OCI-LY3 (cell line): ENCODE results near the gene KIFC1.

Experiments
- H2AFZ ChIP-seq: fragments of 200-600, 300-600 bp; shearing (Covaris generic); 2 replicates; pipeline ENCODE4 v1.6.0; 2014; ENCODE audit warnings: antibody characterized with exemption, low read depth, low read length
- H3K27ac ChIP-seq: fragments of 200-600, 300-600 bp; sonication (generic); 2 replicates; pipeline ENCODE4 v1.5.1; 2014; ENCODE audit warnings: mild to moderate bottlenecking, low read length, moderate library complexity, mixed read lengths
- H3K27me3 ChIP-seq: fragments of 200-600, 300-600 bp; sonication (generic); 2 replicates; pipeline ENCODE4 v1.6.1; 2014; ENCODE audit warnings: low read depth, low read length, mixed read lengths
- H3K36me3 ChIP-seq: fragments of 200-600, 300-600 bp; sonication (generic); replicated peaks from 2 replicates; pipeline ENCODE3; 2014; ENCODE audit warnings: low read depth, low read length, mixed read lengths
- H3K4me1 ChIP-seq: fragments of 300-600, 200-600 bp; sonication (generic); 2 replicates; pipeline ENCODE4 v1.6.1; 2014; ENCODE audit warnings: low read length, mixed read lengths
- H3K4me2 ChIP-seq: fragments of 200-600, 300-600 bp; sonication (generic); 2 replicates; pipeline ENCODE4 v1.6.1; 2014; ENCODE audit warnings: low read length, mixed read lengths
- H3K4me3 ChIP-seq: fragments of 300-600, 200-600 bp; sonication (generic); 2 replicates; pipeline ENCODE4 v1.5.1; 2014; ENCODE audit warnings: antibody characterized with exemption, mild to moderate bottlenecking, low read length, moderate library complexity
- H3K79me2 ChIP-seq: fragments of 300-600, 200-600 bp; shearing (Covaris generic); 2 replicates; pipeline ENCODE4 v1.6.1; 2014; ENCODE audit warnings: mild to moderate bottlenecking, low read length, mixed read lengths
- H3K9ac ChIP-seq: fragments of 300-600, 200-600 bp; shearing (Covaris generic); 2 replicates; pipeline ENCODE4 v1.6.0; 2014; ENCODE audit warnings: mild to moderate bottlenecking, low read length, moderate library complexity
- H3K9me3 ChIP-seq: fragments of 200-600, 300-600 bp; shearing (Covaris generic); 2 replicates; pipeline ENCODE4 v1.6.1; 2014; ENCODE audit warnings: low read length, mixed read lengths; ENCODE audit not compliant: insufficient read depth
- H4K20me1 ChIP-seq: fragments of 200-600, 300-600 bp; sonication (generic); 2 replicates; pipeline ENCODE4 v1.6.1; 2016; ENCODE audit warnings: low read length, mixed read lengths; ENCODE audit not compliant: insufficient read depth
- EZH2phosphoT487 ChIP-seq: fragments of 200-600 bp; shearing (Covaris generic); IDR thresholded peaks from 2 replicates; pipeline ENCODE4 v1.6.1; 2018; ENCODE audit warnings: antibody characterized with exemption, mixed run types, low read depth
- TF ChIP-seq, protein P1 (sequence below): fragments of 200-600, 300-600 bp; sonication (generic); IDR thresholded peaks from 2 replicates; pipeline ENCODE4 v1.5.1; 2014; ENCODE audit warnings: antibody characterized with exemption, low read length, low read depth

The KIFC1 gene

DNA sequence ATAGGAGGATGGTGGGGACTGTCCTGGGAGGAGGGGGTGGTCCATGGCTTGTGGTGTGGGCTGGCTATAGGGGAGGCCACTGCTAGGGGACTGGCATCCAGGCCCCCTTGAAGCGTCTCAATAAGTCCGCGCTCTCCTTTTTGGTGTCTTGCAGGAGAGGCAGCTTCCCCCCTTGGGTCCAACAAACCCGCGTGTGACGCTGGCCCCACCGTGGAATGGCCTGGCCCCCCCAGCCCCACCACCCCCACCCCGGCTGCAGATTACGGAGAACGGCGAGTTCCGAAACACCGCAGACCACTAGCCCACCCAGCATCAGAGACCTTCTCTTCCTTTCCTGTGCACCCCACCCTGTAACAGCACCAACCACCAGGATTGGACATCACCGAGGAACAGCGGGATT is 60.0 kb downstream of the KIFC1 start:
- Histone ChIP-seq H3K9ac (no peak overlapping the region), H3K36me3 (no peaks in the 10 kb centered on the region)
- TF ChIP-seq, protein P1, sequence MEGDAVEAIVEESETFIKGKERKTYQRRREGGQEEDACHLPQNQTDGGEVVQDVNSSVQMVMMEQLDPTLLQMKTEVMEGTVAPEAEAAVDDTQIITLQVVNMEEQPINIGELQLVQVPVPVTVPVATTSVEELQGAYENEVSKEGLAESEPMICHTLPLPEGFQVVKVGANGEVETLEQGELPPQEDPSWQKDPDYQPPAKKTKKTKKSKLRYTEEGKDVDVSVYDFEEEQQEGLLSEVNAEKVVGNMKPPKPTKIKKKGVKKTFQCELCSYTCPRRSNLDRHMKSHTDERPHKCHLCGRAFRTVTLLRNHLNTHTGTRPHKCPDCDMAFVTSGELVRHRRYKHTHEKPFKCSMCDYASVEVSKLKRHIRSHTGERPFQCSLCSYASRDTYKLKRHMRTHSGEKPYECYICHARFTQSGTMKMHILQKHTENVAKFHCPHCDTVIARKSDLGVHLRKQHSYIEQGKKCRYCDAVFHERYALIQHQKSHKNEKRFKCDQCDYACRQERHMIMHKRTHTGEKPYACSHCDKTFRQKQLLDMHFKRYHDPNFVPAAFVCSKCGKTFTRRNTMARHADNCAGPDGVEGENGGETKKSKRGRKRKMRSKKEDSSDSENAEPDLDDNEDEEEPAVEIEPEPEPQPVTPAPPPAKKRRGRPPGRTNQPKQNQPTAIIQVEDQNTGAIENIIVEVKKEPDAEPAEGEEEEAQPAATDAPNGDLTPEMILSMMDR, result no peak
- TF ChIP-seq EZH2phosphoT487, result no peak

DNA sequence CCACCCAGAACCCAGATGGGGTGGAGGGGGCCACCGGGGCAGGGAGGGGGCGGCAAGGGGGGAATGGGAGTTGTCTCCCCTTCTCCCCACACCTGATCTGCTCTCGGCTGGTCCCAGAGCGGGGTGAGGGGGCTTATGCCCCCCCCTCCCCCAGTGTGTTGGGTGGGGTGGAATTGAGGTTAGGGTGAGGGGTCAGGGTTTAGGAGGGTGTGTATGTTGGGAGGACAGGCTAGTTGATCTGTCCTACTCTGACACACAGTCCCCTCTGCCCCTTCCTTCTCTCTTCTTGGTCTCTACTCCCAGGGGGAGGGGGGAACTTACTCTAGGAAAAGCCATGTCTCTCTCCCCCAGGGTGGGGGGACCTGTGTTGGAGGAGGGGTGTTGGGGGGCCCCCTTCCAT is 60.9 kb downstream of the KIFC1 start:
- H3K79me2 ChIP-seq, result peaks cover 17% of the 10 kb centered on the region
- TF ChIP-seq, protein P1, result no peak
- no peak for TF ChIP-seq EZH2phosphoT487
- peaks cover 5% of the 10 kb centered on the region for H3K36me3 ChIP-seq
- peaks cover 6% of the 10 kb centered on the region; the same call in 1 of the 2 replicates for H3K4me1 ChIP-seq
- H3K27me3 ChIP-seq, result no peaks in the 10 kb centered on the region
- no peak overlapping the region for H3K4me3 ChIP-seq
- no peaks in the 10 kb centered on the region for H3K9me3 ChIP-seq
- H2AFZ ChIP-seq, result no peak overlapping the region
- H3K9ac ChIP-seq, result no peak overlapping the region
- no peak overlapping the region for H3K27ac ChIP-seq
- H4K20me1 ChIP-seq, result no peaks in the 10 kb centered on the region
- no peak overlapping the region for H3K4me2 ChIP-seq

More for the DNA sequence above, 60.0 kb downstream of the KIFC1 start:
- no peaks in the 10 kb centered on the region for H4K20me1 ChIP-seq
- peaks cover 17% of the 10 kb centered on the region for H3K79me2 ChIP-seq
- no peaks in the 10 kb centered on the region for H3K9me3 ChIP-seq
- H3K27ac ChIP-seq, result no peak overlapping the region
- no peak overlapping the region for H3K4me3 ChIP-seq
- H3K4me1 ChIP-seq, result peaks cover 6% of the 10 kb centered on the region; the same call in 1 of the 2 replicates
- no peaks in the 10 kb centered on the region for H3K27me3 ChIP-seq
- no peak overlapping the region for H2AFZ ChIP-seq
- H3K4me2 ChIP-seq, result no peak overlapping the region

DNA sequence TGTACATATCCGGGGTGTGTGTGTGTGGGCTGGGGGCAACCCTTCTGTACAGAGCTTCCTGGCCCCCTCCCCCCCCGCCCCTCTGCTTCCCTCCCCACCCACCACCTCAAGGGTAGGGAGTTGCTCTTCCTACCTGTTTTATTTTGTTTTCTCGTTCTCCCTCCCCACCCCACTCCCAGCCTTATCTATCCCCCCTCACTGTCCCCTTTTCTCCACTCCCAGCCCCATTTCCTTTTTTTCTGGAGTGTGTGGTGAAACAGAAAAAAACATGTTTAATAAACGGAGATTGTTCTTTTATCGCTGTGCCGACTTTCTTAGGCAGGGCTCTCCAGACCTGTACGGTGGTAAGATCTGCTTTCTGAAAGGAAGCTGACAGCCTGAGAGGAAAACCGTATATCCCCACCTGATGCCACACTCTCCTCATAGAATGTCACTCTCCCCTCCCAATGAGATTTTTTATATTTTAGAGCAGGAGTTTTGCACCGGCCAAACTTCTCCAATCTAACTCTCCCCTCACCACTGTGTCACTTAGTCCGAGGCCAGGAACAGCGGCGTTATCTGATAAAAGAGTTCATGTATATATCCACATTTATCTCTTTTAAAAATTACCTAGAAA is 61.9 kb downstream of the KIFC1 start:
- Histone ChIP-seq H3K4me1 (peaks cover 6% of the 10 kb centered on the region; the same call in 1 of the 2 replicates), H3K79me2 (peaks cover 17% of the 10 kb centered on the region), H3K4me3 (peak overlapping the region; percentile 94), H4K20me1 (no peaks in the 10 kb centered on the region), H3K27me3 (no peaks in the 10 kb centered on the region), H2AFZ (no peak overlapping the region), H3K4me2 (peak overlapping the region; percentile 88), H3K27ac (no peak overlapping the region), H3K9ac (peak overlapping the region; percentile 85), H3K36me3 (peaks cover 5% of the 10 kb centered on the region), H3K9me3 (no peaks in the 10 kb centered on the region)
- TF ChIP-seq EZH2phosphoT487, result no peak
- TF ChIP-seq, protein P1, result no peak

DNA sequence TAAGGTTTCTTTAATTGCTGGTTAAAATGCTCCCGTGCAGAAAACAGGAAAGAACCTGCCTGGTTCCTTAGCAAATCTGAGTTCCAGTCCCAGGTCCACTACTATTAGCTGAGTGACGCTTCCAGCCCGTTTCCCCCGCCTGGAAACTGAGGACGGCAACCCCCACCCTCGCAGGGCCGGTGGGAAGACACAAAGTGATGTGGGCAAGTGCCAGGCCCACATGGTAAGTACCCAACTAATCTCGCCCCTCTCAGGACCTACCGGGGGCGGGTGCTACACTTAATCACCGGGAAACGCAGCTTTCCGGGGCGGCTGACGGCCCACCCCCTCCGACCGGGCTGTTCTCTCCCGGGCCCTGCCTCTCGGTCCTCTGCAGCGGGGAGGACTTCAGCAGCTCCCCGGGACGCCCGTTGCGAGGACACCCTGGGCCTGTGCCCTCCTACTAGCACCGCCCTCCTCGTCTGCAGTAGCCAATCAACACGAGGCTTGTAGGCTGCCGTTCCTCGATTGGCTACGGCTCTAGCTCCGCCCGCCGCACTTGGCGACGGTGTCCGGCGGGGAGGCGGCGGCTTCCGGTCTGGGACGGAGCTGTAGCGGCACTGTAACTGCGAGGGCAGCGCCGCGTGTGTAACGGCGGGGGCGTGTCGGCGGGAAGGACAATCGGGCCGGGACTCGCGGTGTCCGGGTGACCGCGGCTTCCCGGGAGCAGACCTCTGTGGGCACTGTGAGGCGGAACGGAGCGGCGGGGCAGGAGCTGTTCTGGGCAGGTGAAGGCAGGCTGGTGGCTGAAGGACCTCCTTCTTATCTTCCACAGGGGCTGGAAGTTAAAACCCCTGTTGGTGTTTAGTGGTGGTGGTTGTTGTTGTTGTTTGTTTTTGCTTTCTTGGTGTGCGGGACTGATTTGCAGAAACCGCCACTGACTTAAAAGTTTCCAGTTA is 62.7 kb downstream of the KIFC1 start, which contains the start of gene ZBTB9:
Gene ZBTB9 (plus strand): TSS at position 568 of the 938 bp plus-strand sequence. CDS start 525 bp downstream, outside the sequence.
- peaks cover 5% of the 10 kb centered on the region for H3K36me3 ChIP-seq
- H3K4me1 ChIP-seq, result peaks cover 6% of the 10 kb centered on the region; the same call in 1 of the 2 replicates
- H3K9ac ChIP-seq, result peak within 1 kb of the TSS; percentile 85
- H3K4me2 ChIP-seq, result peak within 1 kb of the TSS; percentile 88
- H2AFZ ChIP-seq, result 0 out of 2 replicates have a peak within 1 kb of the TSS, but pooled peaks have one; percentile 50
- H3K27ac ChIP-seq, result 0 out of 2 replicates have a peak within 1 kb of the TSS, but pooled peaks have one; percentile 5
- TF ChIP-seq, protein P1, result no peak
- no peak for TF ChIP-seq EZH2phosphoT487
- peaks cover 17% of the 10 kb centered on the region for H3K79me2 ChIP-seq
- H3K9me3 ChIP-seq, result no peaks in the 10 kb centered on the region
- H3K27me3 ChIP-seq, result no peaks in the 10 kb centered on the region
- peak within 1 kb of the TSS; percentile 94 for H3K4me3 ChIP-seq
- H4K20me1 ChIP-seq, result no peaks in the 10 kb centered on the region
